HEK293 (cell line): ENCODE results near the gene SCFD2.

Source experiments
- MZF1 ChIP-seq: fragments of 450-650 bp; formaldehyde crosslinking; IDR thresholded peaks from 2 replicates; pipeline ENCODE4 v1.5.1; 2017; ENCODE audit warnings: missing biosample characterization, missing genetic modification characterization, borderline replicate concordance
- ZNF10 ChIP-seq: fragments of 450-650 bp; formaldehyde crosslinking; IDR thresholded peaks from 2 replicates; pipeline ENCODE4 v1.5.1; 2017; ENCODE audit warnings: missing biosample characterization, missing genetic modification characterization
- ZNF302 ChIP-seq: fragments of 450-650 bp; formaldehyde crosslinking; IDR thresholded peaks from 2 replicates; pipeline ENCODE4 v1.5.1; 2016; ENCODE audit warnings: missing biosample characterization, missing genetic modification characterization, low read depth
- ZNF629 ChIP-seq: fragments of 450-650 bp; formaldehyde crosslinking; IDR thresholded peaks from 2 replicates; pipeline ENCODE4 v1.5.1; 2017; ENCODE audit warnings: missing biosample characterization, missing genetic modification characterization
- TF ChIP-seq, protein P1 (sequence below): fragments of 450-650 bp; formaldehyde crosslinking; IDR thresholded peaks from 2 replicates; pipeline ENCODE4 v1.5.1; 2016; ENCODE audit warnings: missing biosample characterization, missing genetic modification characterization
- TF ChIP-seq, protein P2 (sequence below): fragments of 450-650 bp; formaldehyde crosslinking; IDR thresholded peaks from 2 replicates; pipeline ENCODE4 v1.5.1; 2016; ENCODE audit warnings: missing biosample characterization, missing genetic modification characterization
- TF ChIP-seq, protein P3 (sequence below): fragments of 450-650 bp; formaldehyde crosslinking; IDR thresholded peaks from 2 replicates; pipeline ENCODE4 v1.5.0; 2017; ENCODE audit warnings: missing biosample characterization, missing genetic modification characterization, borderline replicate concordance

DNA sequence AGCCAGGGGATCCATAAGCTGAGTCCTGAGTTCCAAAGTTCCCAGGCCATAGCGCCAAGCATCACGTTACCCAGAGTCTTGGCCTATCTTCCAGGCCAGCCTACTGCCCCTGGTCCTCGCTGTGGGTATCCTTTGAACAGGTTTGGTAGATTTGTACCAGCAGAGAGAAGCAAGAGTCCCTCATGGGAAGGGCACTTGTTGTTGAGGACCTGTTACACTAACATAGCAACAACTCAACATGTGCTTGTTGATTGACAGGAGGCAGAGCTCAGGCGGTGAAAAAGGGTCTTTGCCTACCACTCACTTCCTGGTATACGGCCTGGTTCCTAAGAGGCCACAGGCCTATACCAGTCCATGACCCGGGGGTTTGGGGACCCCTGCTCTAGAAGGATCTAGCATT, 365.3 kb downstream of the SCFD2 start:
- TF ChIP-seq, protein P1, sequence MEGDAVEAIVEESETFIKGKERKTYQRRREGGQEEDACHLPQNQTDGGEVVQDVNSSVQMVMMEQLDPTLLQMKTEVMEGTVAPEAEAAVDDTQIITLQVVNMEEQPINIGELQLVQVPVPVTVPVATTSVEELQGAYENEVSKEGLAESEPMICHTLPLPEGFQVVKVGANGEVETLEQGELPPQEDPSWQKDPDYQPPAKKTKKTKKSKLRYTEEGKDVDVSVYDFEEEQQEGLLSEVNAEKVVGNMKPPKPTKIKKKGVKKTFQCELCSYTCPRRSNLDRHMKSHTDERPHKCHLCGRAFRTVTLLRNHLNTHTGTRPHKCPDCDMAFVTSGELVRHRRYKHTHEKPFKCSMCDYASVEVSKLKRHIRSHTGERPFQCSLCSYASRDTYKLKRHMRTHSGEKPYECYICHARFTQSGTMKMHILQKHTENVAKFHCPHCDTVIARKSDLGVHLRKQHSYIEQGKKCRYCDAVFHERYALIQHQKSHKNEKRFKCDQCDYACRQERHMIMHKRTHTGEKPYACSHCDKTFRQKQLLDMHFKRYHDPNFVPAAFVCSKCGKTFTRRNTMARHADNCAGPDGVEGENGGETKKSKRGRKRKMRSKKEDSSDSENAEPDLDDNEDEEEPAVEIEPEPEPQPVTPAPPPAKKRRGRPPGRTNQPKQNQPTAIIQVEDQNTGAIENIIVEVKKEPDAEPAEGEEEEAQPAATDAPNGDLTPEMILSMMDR: no peak
- TF ChIP-seq ZNF10: no peak
- TF ChIP-seq ZNF629 (tag by site-specific recombination): no peak
- TF ChIP-seq ZNF302 (tag by site-specific recombination): no peak
- TF ChIP-seq, protein P2, sequence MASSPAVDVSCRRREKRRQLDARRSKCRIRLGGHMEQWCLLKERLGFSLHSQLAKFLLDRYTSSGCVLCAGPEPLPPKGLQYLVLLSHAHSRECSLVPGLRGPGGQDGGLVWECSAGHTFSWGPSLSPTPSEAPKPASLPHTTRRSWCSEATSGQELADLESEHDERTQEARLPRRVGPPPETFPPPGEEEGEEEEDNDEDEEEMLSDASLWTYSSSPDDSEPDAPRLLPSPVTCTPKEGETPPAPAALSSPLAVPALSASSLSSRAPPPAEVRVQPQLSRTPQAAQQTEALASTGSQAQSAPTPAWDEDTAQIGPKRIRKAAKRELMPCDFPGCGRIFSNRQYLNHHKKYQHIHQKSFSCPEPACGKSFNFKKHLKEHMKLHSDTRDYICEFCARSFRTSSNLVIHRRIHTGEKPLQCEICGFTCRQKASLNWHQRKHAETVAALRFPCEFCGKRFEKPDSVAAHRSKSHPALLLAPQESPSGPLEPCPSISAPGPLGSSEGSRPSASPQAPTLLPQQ (tag by site-specific recombination): no peak
- no peak for TF ChIP-seq MZF1
- TF ChIP-seq, protein P3, sequence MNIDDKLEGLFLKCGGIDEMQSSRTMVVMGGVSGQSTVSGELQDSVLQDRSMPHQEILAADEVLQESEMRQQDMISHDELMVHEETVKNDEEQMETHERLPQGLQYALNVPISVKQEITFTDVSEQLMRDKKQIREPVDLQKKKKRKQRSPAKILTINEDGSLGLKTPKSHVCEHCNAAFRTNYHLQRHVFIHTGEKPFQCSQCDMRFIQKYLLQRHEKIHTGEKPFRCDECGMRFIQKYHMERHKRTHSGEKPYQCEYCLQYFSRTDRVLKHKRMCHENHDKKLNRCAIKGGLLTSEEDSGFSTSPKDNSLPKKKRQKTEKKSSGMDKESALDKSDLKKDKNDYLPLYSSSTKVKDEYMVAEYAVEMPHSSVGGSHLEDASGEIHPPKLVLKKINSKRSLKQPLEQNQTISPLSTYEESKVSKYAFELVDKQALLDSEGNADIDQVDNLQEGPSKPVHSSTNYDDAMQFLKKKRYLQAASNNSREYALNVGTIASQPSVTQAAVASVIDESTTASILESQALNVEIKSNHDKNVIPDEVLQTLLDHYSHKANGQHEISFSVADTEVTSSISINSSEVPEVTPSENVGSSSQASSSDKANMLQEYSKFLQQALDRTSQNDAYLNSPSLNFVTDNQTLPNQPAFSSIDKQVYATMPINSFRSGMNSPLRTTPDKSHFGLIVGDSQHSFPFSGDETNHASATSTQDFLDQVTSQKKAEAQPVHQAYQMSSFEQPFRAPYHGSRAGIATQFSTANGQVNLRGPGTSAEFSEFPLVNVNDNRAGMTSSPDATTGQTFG (tag by site-specific recombination): no peak
